AG09319 (cell line): ENCODE results near the gene DCTN4.

Experiments
- DNase-seq: peaks from one replicate; pipeline ENCODE4 v3.0.0-alpha.2; 2010; ENCODE audit warnings: low read depth; ENCODE audit errors: extremely low read depth
- CTCF ChIP-seq: IDR thresholded peaks from 2 replicates; pipeline ENCODE4 v1.5.1; 2011; ENCODE audit warnings: low read depth, mild to moderate bottlenecking, inconsistent platforms, low read length, moderate library complexity

DCTN4 gene

GRCh38 chr5:150782850-150783249 is 24.0 kb upstream of the DCTN4 start:
- no peak for DNase-seq
- no peak for TF ChIP-seq CTCF

GRCh38 chr5:150781706-150782614 is 23.1 kb upstream of the DCTN4 start:
- DNase-seq: peak; percentile 88
- no peak for TF ChIP-seq CTCF

GRCh38 chr5:150780816-150781221 is 22.0 kb upstream of the DCTN4 start:
- no peak for TF ChIP-seq CTCF
- DNase-seq: no peak

- TF ChIP-seq CTCF: no peak
- DNase-seq: no peak
Measured at GRCh38 chr5:150780187-150780692, 21.4 kb upstream of the DCTN4 start.

GRCh38 chr5:150779397-150780186 is 20.8 kb upstream of the DCTN4 start:
- DNase-seq: no peak
- TF ChIP-seq CTCF: no peak

GRCh38 chr5:150778517-150779396 is 19.9 kb upstream of the DCTN4 start, which contains the start of gene SMIM3:
Gene SMIM3 (plus strand): TSS chr5:150778757. CDS start chr5:150795441, 16,684 bp downstream.
- DNase-seq: no peak
- peak; percentile 40 for TF ChIP-seq CTCF
